HAP-1 (cell line): ENCODE data around the gene C1QTNF5.

Experiments
- DNase-seq, 2 experiments: peaks; one replicate each; pipeline ENCODE4 v3.0.0-alpha.2; 2016 to 2020; ENCODE audit warnings: low spot score in 2 of 2
- H3K27me3 ChIP-seq: fragments of 250-450 bp; sonication (Bioruptor Pico); 2 replicates; pipeline ENCODE4 v1.5.1; 2020; ENCODE audit warnings: low read depth, mild to moderate bottlenecking, moderate library complexity
- H3K36me3 ChIP-seq: fragments of 250-450 bp; sonication (Bioruptor Pico); replicated peaks from 2 replicates; pipeline ENCODE4 v1.5.1; 2020; ENCODE audit warnings: mild to moderate bottlenecking
- H3K4me1 ChIP-seq: fragments of 250-450 bp; sonication (Bioruptor Pico); 2 replicates; pipeline ENCODE4 v1.5.1; 2020; ENCODE audit warnings: mild to moderate bottlenecking
- H3K4me3 ChIP-seq: fragments of 250-450 bp; sonication (Bioruptor Pico); 2 replicates; pipeline ENCODE4 v1.5.1; 2020; ENCODE audit warnings: mild to moderate bottlenecking, moderate library complexity
- H3K9me3 ChIP-seq: fragments of 250-450 bp; sonication (Bioruptor Pico); 2 replicates; pipeline ENCODE4 v1.5.1; 2020; ENCODE audit warnings: mild to moderate bottlenecking, moderate library complexity
- in situ Hi-C: fragments of 300-500 bp; cut with MboI; formaldehyde crosslinking; loops from 3 replicates; pipeline ENCODE4 v1.14.3; 2020; ENCODE audit warnings: low sequenced_read_pairs, inconsistent platforms, mixed read lengths

The C1QTNF5 gene

GRCh38 chr11:119317592-119318239 lies 23.0 kb downstream of the C1QTNF5 start:
- Histone ChIP-seq H3K27me3 (no peaks in the 10 kb centered on the region), H3K4me1 (peaks cover 41% of the 10 kb centered on the region), H3K4me3 (peak overlapping the region; percentile 69), H3K9me3 (no peaks in the 10 kb centered on the region), H3K36me3 (peaks cover 20% of the 10 kb centered on the region)
- in situ Hi-C loops = no loop called here
- no peak for DNase-seq

- Histone ChIP-seq H3K9me3 (no peaks in the 10 kb centered on the region), H3K27me3 (no peaks in the 10 kb centered on the region), H3K4me3 (peak within 1 kb of the TSS; percentile 69), H3K36me3 (peaks cover 28% of the 10 kb centered on the region), H3K4me1 (peaks cover 40% of the 10 kb centered on the region)
- DNase-seq = peak; percentile 49 to 72
- in situ Hi-C loops = no loop called here
These were observed 23.7 kb downstream of the C1QTNF5 start, which contains the start of gene MCAM for GRCh38 chr11:119316729-119317591. Gene MCAM, minus strand, starts transcription at chr11:119317130. Its CDS starts 29 bp downstream, at chr11:119317101.

- Histone ChIP-seq H3K27me3 (no peaks in the 10 kb centered on the region), H3K9me3 (no peaks in the 10 kb centered on the region), H3K4me3 (peak overlapping the region; percentile 69), H3K36me3 (peaks cover 32% of the 10 kb centered on the region), H3K4me1 (peaks cover 32% of the 10 kb centered on the region)
- in situ Hi-C loops = no loop called here
- peak in 1 of 2 experiments; percentile 61 for DNase-seq
These were observed 24.5 kb downstream of the C1QTNF5 start for GRCh38 chr11:119316016-119316728.

DNA sequence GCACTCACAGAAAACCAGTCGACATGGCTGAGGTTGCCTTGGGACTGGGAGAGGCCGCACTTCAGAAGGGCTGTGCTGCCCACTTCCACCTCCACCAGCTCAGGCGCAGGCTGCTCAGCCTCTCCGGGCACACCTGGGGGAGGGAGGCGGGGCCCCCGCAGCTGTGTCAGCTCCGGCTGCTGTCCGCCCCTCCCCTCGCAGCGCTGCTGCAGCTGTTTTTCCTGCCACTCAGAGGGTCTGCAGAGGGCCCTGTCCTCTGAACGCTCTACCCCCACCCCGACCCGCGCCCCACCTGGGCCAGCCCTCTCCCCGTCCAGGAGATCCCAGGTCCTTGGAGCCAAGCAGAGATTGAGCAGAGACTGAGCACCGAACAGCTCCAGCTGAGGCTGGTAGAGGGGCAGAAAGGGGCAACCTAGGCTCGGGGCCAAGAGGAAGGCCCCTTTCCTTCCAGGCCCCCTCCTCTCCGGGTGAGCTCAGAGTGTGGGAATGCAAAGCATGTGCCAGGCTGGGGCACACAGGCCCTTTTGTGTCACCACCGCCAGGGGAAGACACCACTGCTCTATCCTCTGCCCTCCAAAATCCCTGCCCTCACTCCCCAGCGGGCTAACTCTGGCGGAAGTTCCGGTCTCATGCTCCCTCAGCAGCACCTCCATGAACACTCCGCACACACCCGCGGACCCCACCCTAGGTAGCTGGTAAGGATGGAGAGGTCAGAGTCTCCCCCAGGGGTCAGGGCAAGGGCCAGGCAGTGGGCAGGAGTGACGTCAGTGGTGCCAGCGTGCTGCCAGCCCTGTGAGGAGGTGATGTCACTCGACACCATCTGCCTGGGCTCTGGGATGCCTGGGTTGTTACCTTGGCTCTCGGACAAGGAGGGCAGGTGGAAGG lies 25.3 kb downstream of the C1QTNF5 start:
- peak in 1 of 2 experiments; percentile 16 for DNase-seq
- Histone ChIP-seq H3K4me3 (peak overlapping the region; percentile 69), H3K4me1 (peaks cover 24% of the 10 kb centered on the region), H3K9me3 (no peaks in the 10 kb centered on the region), H3K27me3 (no peaks in the 10 kb centered on the region), H3K36me3 (peaks cover 40% of the 10 kb centered on the region)
- in situ Hi-C loops = no loop called here

- DNase-seq = no peak
- Histone ChIP-seq H3K27me3 (no peaks in the 10 kb centered on the region), H3K36me3 (peaks cover 46% of the 10 kb centered on the region), H3K4me3 (no peak overlapping the region), H3K4me1 (peaks cover 19% of the 10 kb centered on the region), H3K9me3 (no peaks in the 10 kb centered on the region)
- in situ Hi-C loops = no loop called here
These were observed 26.0 kb downstream of the C1QTNF5 start for GRCh38 chr11:119314726-119315125.

DNA sequence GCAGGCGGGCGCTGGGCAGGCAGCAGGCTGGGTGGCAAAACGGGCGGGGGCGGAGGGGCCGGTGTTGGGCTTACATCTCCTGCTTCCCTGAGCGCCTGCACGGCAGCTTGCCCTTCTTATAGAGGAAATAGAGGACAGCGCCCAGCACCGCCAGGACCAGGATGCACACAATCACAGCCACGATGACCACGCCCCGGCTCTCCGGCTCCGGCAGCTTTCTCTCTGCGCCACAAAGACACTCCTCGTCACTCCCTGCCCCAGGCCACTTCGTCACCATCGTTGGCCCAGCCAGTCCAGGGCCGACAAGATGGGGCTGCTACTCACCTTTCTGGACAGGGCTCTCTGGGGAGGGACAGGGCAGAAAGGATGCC lies 30.0 kb downstream of the C1QTNF5 start:
- H3K27me3 ChIP-seq = no peaks in the 10 kb centered on the region
- no peak overlapping the region for H3K4me3 ChIP-seq
- H3K9me3 ChIP-seq = no peaks in the 10 kb centered on the region; the same call in 1 of the 2 replicates
- no peak for DNase-seq
- peaks cover 59% of the 10 kb centered on the region for H3K36me3 ChIP-seq
- peaks cover under 1% of the 10 kb centered on the region; the same call in 1 of the 2 replicates for H3K4me1 ChIP-seq
- in situ Hi-C loops = no loop called here

GRCh38 chr11:119309953-119310681 lies 30.6 kb downstream of the C1QTNF5 start:
- no peak overlapping the region for H3K4me3 ChIP-seq
- no peak for DNase-seq
- no peaks in the 10 kb centered on the region; the same call in 1 of the 2 replicates for H3K9me3 ChIP-seq
- in situ Hi-C loops = no loop called here
- H3K36me3 ChIP-seq = peaks cover 59% of the 10 kb centered on the region
- H3K4me1 ChIP-seq = no peaks in the 10 kb centered on the region
- H3K27me3 ChIP-seq = no peaks in the 10 kb centered on the region

DNA sequence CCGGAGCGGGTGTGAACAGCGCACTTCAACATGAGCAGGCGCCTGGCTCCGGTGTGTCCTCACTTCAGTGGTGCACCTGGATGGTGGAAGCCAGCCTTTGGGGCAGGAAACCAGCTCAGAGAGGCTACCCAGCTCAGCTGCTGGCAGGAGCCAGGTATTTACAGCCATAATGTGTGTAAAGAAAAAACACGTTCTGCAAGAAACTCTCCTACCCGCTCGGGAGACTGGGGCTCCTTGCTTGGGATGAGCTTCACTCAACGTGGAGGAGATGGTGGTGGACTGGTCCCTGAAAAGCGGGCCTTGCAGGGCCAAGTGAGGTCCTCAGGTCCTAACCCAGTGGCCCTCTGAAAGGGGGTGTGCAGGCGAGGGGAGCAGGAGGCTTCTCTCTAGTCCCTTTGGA lies 31.3 kb downstream of the C1QTNF5 start:
- H3K36me3 ChIP-seq = peaks cover 55% of the 10 kb centered on the region
- in situ Hi-C loops = no loop called here
- no peak for DNase-seq

DNA sequence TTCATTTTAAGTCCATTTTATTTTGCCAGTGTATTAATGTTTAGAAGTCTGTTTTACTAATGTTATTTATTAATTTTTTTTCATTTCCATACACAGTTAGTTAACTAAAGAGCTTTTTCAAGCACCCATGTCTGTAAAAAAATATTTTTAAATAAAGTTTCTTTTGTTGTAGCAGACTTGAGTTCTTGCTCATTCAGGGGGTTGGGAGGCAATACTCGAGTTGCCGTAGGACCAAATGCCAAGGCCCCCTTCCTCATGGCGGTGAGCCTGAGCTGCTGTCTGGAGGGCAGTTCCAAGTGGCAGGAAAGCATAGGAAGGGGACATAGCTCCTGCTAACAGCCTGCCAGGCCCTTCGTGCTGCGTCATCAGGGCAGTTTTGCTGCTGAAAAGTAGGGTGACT lies 32.7 kb downstream of the C1QTNF5 start:
- in situ Hi-C loops = no loop called here
- Histone ChIP-seq H3K9me3 (no peaks in the 10 kb centered on the region; the same call in 1 of the 2 replicates), H3K27me3 (no peaks in the 10 kb centered on the region), H3K36me3 (peaks cover 47% of the 10 kb centered on the region), H3K4me3 (no peak overlapping the region), H3K4me1 (no peaks in the 10 kb centered on the region)
- DNase-seq = no peak

More for the DNA sequence above, 31.3 kb downstream of the C1QTNF5 start:
- Histone ChIP-seq H3K27me3 (no peaks in the 10 kb centered on the region), H3K4me1 (no peaks in the 10 kb centered on the region), H3K9me3 (no peaks in the 10 kb centered on the region; the same call in 1 of the 2 replicates), H3K4me3 (no peak overlapping the region)

GRCh38 chr11:119307219-119307618 lies 33.5 kb downstream of the C1QTNF5 start:
- H3K4me1 ChIP-seq = no peaks in the 10 kb centered on the region
- in situ Hi-C loops = no loop called here
- peaks cover 42% of the 10 kb centered on the region for H3K36me3 ChIP-seq
- no peaks in the 10 kb centered on the region for H3K27me3 ChIP-seq
- no peaks in the 10 kb centered on the region; the same call in 1 of the 2 replicates for H3K9me3 ChIP-seq
- no peak overlapping the region for H3K4me3 ChIP-seq
- no peak for DNase-seq

DNA sequence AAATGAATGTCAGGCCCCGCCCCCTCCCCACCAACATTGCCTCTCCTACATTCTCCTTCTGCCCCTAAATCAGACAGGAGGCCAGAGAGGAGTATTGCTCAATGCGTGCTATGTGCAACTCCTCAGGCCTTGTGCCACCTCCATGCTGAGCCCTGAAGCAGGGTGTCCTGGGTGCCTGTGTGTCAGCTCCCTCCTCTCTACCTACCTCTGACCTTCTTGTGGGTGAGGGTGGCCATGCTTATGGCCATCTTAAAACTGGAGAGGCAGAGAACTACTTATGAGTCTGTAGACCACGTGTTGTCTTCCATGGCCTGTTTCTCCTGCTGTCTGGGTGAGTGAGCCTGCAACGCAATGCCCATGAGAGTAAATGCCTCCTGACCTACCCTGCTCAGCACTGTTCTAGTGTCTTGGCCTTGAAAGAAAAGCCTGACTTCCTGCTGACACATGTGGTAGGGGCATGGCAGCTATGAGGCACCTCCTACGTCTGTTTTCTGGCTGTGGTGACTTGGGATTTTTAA lies 34.3 kb downstream of the C1QTNF5 start:
- H3K4me1 ChIP-seq = no peaks in the 10 kb centered on the region
- in situ Hi-C loops = no loop called here
- no peak for DNase-seq
- no peaks in the 10 kb centered on the region for H3K27me3 ChIP-seq
- no peaks in the 10 kb centered on the region; the same call in 1 of the 2 replicates for H3K9me3 ChIP-seq
- H3K36me3 ChIP-seq = peaks cover 41% of the 10 kb centered on the region
- no peak overlapping the region for H3K4me3 ChIP-seq
